NCI-H2196 (cell line): ENCODE data around the gene ARID3A.
A peak's percentile ranks its signal among the peaks of the same experiment; 100 is the strongest.
"Not testable (repeated sequence)": the region's sequence is repeated elsewhere in the genome, so short reads cannot be mapped to it uniquely, and the experiment has no call there.

Experiments used
- DNase-seq: peaks from one replicate; lab custom pipeline; 2025; ENCODE audit not compliant: unreplicated experiment; lab: John Stamatoyannopoulos, UW

Gene ARID3A, protein sequence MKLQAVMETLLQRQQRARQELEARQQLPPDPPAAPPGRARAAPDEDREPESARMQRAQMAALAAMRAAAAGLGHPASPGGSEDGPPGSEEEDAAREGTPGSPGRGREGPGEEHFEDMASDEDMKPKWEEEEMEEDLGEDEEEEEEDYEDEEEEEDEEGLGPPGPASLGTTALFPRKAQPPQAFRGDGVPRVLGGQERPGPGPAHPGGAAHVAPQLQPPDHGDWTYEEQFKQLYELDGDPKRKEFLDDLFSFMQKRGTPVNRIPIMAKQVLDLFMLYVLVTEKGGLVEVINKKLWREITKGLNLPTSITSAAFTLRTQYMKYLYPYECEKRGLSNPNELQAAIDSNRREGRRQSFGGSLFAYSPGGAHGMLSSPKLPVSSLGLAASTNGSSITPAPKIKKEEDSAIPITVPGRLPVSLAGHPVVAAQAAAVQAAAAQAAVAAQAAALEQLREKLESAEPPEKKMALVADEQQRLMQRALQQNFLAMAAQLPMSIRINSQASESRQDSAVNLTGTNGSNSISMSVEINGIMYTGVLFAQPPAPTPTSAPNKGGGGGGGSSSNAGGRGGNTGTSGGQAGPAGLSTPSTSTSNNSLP

DNA sequence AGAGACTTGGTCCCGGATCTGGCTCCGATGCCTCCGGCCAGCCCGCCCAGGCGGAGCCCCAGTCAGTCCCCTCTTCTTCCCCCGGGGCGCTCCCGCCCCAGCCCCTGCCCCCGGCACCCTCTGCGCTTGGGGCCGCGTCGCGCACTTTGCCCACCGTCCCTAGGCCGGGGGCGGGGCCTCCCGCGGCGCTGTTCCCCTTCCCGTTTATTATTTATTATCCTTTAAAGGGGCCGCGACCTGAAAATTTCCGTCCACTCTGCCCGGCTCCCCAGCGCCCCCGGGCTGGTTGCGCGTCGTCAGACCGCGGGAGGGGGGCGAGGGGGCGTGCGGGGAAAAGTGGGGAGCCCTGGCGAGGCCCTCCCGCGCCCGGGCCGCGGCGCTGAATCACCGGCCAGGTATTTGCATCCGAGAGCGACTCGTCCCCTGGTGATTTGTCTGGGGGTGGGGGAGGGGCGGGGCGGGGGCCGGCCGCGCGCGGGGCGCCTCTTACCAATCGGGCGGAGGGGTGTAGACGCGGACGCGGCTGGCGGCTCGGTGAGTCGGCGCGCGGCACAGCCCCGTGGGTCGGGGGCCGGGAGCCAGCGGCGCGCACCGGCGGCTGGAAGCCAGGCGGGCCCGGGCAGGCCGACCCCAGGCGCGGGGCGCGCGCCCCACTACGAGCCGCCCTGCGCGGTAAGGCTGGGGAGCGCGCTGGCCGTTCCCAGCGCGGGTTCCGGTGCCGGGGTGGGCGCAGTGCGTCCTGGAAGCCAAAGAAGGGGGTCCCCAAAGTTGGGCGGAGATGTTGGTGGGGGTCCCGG lies at the start of gene ARID3A:
Gene ARID3A (plus strand): TSS at position 510 of the 797 bp plus-strand sequence. CDS start 3,494 bp downstream, outside the sequence.
- peak; percentile 78 for DNase-seq

DNA sequence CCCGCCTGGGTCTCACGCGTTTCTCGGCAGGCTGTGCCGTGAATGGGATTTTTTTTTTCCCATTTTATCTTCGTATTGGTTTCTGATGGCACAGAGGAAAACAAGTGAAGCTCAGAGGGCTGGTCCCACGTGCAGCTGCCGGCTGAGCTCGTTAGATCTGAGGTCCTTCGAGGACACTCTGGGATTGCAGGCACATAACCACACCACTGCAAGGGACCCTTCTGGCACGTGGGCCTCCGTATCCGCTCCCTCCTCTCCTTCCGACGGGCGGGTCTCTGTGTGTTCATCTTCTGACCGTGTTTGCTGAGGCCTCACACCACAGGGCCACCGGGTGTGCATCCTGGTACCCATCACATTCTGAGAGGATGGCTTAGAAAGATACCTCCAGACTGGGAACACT lies 49.7 kb upstream of the ARID3A start:
- DNase-seq, result no peak

DNA sequence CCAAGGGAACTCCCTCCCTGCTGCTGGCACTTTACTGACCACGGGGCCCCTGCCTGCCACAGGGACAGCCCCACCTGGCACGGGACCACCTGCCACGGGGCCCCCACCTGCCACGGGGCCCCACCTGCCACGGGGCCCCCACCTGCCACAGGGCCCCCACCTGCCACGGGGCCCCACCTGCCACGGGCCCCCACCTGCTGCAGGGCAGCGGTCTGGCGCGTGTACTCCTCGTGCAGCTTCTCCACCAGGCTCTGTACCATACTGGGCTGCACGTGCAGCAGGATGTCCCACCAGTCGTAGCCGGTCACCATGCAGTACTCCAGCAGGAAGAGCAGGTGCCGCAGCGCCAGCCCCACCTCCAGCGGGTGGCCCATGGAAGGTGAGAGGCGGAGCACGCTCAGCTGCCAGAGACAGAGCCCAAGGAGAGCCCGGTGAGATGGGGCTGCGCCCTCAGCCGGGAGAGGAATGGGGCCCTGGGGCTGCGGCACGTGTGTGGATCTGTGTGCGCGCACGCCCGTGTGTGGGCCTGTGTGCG lies 49.0 kb upstream of the ARID3A start:
- DNase-seq, result peak; percentile 44

DNA sequence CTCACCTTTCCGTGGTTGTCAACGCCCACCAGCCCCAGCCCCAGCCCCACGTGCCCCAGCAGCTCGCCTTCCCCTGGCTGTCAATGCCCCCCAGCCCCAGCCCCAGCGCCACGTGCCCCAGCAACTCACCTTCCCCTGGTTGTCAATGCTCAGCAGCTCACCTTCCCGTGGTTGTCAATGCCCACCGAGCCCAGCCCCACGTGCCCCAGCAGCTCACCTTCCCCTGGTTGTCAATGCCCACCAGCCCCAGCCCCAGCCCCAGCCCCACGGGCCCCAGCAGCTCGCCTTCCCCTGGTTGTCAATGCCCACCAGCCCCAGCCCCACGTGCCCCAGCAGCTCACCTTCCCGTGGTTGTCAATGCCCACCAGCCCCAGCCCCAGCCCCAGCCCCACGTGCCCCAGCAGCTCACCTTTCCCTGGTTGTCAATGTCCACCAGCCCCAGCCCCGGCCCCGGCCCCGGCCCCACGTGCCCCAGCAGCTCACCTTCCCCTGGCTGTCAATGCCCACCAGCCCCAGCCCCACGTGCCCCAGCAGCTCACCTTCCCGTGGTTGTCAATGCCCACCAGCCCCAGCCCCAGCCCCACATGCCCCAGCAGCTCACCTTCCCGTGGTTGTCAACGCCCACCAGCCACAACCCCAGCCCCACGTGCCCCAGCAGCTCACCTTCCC lies 47.7 kb upstream of the ARID3A start:
- DNase-seq, result not testable (repeated sequence)

DNA sequence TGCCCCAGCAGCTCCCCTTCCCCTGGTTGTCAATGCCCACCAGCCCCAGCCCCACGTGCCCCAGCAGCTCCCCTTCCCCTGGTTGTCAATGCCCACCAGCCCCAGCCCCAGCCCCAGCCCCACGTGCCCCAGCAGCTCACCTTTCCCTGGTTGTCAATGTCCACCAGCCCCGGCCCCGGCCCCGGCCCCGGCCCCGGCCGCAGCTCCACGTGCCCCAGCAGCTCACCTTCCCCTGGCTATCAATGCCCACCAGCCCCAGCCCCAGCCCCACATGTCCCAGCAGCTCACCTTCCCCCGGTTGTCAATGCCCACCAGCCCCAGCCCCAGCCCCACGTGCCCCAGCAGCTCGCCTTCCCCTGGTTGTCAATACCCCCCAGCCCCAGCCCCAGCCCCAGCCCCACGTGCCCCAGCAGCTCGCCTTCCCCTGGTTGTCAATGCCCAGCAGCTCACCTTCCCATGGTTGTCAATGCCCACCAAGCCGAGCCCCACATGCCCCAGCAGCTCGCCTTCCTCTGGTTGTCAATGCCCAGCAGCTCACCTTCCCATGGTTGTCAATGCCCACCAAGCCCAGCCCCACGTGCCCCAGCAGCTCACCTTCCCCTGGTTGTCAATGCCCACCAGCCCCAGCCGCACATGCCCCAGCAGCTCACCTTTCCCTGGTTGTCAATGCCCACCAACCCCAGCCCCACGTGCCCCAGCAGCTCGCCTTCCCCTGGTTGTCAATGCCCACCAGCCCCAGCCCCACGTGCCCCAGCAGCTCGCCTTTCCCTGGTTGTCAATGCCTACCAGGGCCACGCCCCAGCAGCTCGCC lies 46.9 kb upstream of the ARID3A start:
- DNase-seq, result not testable (repeated sequence)

DNA sequence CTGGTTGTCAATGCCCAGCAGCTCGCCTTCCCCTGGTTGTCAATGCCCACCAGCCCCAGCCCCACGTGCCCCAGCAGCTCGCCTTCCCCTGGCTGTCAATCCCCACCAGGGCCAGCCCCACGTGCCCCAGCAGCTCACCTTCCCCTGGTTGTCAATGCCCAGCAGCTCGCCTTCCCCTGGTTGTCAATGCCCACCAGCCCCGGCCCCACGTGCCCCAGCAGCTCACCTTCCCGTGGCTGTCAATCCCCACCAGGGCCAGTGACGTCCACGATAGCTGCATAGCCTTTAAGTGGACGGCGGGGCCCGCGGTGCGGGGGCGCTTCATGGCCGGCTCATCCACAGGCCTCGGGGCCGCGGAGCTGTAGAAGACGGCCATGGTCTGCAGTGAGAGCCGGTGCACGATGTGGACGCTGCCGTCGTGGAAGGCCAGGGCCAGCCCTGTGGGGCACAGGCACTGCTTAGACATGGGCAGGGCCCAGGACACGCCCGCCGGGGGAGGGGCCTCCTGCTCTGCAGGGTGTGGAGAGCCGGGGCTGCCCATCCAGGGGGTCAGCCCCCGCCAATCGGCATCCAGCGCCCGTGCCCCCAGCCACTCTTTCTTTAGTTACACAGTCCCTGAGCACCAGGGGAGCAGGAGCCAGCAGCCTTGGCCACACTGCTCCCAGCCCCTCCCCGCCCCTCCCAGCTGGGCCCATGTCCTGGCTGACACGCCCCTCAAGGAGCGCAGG lies 46.0 kb upstream of the ARID3A start:
- no peak for DNase-seq

DNA sequence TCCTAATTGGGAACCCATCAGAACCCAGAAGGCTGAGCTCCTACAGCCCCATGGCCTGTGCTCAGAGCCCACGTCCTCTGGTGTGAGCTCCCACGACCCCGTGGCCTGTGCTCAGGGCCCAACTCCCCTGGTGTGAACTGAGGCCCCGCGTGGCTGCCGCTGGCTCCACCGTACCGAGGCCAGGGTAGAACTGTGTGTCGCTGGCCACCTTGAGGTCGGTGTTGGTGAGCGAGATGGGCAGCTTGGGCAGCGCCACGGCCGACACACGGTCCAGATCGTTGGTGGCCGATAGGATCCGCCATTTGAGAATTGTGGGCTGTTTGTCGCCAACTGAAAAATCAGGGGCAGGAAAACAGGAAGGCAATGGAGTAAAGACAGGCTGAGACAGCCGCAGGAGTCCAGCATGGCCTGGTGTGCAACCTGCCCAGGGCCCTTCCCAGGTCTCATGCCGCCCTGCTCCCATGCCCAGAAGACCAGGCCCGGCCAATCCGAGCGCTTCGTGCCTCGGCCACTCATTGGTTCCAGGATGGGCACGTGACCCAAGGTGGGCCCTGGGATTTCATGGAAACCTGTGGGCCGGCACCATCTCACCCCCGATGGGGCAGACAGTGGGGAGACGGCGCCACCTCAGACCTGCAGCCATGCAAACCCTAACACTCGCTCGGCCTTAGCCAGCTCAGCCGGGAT lies 44.3 kb upstream of the ARID3A start:
- DNase-seq, result no peak

DNA sequence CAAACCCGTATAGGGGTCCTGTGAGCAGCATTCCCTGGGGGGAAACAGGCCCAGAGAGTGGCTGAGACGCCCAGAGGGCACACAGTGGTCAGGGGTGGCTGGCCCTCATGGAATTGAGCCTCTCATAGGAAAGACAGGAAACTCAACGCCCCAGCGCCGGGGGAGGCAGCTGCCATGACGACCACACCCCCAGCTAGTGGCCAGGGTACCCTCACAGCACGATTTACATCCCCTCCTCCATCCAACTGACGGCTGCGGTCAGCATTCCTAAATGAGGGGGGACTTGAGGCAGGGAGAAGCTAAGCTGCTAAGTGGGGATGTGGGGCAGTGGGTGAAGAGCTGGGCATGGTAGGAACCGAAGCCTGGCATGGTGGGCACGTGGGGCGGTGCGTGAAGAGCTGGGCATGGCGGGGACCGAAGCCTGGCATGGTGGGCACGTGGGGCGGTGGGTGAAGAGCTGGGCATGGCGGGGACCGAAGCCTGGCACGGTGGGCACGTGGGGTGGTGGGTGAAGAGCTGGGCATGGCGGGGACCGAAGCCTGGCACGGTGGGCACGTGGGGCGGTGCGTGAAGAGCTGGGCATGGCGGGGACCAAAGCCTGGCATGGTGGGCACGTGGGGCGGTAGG lies 42.9 kb upstream of the ARID3A start:
- no peak for DNase-seq

DNA sequence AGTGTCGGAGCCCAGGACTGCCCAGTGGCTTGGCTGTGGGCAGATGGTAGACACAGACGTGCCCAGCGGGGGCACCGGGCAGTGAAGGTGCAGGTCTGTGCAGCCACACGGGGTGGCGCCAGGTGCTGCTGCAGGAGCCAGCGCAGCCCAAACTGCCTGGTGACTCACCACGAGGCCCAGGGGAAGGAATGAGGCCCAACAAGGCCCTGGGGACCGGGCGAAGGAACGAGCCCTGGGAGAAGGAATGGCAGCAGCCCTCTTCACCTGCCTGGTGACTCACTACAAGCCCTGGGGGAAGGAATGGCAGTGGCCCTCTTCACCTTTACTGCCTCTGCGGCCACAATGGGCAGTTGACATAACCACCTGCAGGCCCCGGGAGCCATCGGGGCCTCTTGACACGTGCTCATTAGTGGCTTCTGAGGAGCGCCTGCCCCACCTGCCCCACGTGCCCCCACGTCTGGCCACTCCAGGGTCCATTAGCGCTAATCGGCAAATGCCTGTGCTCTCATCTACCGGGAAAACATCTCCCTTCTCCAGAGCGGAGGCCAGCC lies 42.1 kb upstream of the ARID3A start:
- DNase-seq, result peak; percentile 92

DNA sequence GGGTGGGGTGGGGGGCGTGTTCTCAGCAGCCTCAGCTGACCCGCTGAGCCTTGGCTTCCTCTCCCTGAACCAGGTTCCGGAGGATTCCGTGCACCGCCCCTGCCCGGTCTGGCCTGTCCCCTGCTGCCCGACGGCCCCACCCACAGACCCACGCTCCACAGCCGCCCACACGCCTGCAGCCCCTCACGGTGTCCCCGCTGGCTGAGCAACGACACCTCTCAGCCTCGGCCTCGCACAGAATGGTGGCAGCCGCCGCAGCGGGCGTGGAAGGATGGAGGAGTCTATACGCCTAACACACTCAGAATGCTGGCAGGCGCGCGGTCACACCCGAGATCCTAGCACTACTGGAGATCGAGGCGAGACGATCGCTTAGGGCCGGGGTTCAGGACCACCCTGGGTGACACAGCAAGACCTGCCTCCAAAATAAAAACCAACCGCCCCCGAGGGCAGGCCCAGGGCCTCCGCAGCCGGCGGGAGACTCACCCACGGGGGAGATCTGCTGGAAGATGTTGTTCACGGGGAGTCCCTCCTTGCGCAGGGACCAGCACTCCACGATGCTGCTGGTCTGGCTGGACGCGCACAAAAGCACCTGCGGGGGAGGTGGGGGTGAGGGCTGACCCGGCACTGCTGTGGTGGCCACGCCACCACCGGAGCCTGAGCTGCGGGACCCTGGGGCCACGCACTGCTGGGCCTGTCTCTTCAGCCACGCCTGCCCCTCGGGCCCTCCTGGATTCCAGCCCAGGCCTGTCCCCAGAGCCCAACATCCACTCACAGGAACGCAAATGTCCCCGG lies 41.2 kb upstream of the ARID3A start:
- DNase-seq, result no peak

DNA sequence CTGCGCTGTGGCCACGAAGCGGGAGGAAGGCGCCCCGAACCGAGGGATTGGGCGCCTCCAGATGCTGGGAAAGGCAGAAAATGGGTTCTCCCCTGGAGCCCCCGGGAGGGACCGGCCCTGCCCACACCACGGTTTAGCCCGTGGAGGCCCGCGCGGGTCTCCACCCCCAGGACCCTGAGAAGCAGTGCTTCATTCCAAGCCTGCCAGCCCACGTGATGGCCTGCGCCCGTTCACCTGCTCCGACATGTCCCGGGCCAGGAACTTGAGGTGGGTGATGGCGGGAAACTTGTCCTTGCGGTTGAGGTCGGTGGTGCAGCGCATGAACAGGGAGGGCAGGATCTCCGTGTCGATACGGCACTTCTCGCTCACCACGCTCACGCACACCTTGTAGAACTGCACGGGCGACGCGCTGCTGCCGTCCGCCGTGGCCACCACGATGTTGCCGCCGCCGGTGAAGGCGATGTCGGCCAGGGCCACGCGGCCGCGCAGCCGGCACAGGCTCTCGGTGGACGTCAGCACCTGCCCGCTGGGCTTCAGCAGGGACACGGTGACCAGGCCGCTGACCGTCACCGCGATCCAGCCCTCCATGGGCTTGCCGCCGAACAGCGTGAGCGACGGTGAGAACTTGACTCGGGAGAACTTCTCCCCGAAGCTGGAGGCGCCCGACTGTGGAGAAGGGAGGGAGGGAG lies 40.2 kb upstream of the ARID3A start:
- no peak for DNase-seq

DNA sequence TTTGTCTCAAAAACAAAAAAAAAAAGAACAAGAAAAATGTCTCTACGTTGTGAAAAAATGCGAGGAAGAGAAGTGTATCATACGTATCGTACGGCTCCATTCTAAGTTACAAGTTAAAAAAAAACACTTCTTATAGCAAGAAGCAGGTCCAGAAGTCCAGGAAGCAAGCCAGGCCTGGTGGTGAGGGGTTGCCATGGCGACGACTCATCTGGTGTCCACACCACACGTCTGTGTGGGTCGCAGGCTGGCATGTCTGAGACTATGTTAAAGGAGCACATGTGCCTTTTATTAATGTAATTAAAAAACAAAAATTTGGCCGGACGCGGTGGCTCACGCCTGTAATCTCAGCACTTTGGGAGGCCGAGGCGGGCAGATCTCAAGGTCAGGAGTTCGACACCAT lies 38.8 kb upstream of the ARID3A start:
- peak; percentile 41 for DNase-seq

DNA sequence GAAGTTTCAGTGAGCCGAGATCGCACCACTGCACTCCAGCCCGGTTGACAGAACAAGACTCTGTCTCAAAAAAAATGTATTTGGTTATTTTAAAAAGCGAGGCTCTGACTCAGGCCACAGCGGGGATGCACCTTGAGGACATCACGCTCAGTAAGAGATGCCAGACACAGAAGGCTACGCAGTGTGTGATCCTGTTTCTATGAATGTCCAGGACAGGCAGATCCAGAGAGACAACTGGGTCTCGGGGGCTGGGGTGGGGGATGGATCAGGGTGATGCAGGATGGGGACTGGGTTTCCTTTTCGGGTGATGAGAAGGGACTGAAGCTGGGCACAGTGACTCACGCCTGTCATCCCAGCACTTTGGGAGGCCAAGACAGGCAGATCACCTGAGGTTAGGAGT lies 38.2 kb upstream of the ARID3A start:
- DNase-seq, result no peak

DNA sequence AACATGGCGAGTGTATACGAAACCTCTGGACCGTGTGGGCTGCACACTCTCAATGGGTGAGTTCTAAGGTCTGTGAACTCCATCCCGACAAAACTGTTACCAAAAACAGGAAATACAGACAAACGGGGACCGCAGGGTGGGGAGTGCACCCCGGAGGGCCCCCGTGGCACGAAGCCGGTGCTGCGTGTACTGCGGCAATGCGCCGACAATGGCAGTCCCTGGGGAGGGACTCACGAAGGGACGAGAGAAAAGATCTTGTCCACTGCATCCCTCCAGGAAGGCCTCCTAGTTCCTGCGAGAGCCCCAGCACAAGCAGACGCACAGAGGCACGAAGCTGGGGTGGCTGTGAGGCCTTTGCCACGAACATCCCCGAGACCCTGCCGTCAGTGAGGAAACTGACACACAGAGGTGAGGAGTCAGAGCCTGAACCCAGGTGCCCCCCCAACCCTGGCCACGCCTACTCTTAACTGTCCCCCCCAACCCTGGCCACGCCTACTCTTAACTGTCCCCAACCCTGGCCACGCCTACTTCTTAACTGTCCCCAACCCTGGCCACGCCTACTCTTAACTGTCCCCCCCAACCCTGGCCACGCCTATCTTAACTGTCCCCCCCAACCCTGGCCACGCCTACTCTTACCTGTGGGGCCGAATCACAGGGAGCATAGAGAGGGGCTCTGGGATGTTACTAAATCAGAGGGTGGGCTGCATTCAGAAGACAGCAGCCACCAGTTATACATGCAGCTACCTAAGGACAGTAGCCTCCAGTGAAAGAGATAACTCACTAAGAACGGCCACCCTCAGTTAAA lies 37.1 kb upstream of the ARID3A start:
- no peak for DNase-seq

DNA sequence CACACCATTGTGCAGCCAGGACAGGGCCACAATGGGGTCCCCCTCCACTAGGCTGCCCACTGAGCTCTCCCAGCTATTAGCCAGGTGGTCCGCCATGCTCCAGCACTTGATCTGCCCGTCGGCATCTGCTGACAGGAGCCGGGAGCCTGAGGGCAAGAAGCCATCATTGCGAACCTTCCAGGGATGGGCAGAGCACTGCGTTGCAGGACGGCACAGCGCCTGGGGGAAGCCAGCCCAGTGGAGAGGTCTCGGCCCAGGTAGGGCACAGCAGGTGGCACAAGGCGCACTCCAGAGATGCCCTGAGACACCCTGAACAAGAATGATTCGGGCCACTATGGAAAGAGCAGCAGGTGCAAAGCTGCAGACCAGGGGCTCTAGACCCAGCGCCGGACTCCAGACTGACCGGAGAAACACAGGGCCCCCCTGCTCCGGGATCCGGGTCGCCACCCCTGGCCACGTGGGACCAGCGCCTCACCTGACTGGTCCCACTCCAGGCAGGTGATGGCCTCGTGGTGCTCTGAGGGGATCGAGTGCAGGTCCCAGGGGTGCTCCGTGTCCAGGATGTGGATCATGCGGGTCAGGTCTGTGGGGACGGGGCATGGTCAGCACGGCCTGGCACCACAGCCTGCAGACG lies 36.1 kb upstream of the ARID3A start:
- DNase-seq, result no peak

DNA sequence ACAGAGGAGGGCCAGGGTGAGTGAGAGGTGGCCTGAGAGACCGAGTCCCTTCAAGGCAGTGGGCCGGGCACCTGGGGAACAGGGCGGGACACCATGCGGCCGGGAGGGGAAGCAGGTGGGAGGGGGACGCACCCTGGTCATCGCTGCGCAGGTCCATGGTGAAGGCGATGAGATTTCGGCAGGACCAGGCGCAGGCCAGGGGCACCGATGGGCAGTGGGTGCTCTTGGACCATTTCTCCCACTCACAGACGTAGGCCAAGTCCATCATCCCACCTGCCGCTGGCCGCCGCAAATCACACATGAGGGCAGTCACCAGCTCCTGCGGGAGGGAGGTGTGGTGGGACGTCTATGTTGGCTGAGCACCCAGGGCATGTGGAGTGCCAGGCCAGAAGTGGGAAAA lies 35.0 kb upstream of the ARID3A start:
- no peak for DNase-seq
